GM12865 (cell line): ENCODE results near the gene TPSD1.

Experiments used
- DNase-seq: peaks from one replicate; pipeline ENCODE4 v3.0.0; 2010; ENCODE audit warnings: low read depth
- H3K4me3 ChIP-seq: 2 replicates; pipeline ENCODE4 v1.5.1; 2011; ENCODE audit warnings: mild to moderate bottlenecking, low read depth, low read length, control low read depth
- CTCF ChIP-seq: IDR thresholded peaks from 2 replicates; pipeline ENCODE4 v1.5.1; 2011; ENCODE audit warnings: low read length, control low read depth, low read depth, inconsistent platforms; ENCODE audit not compliant: insufficient read depth; ENCODE audit errors: missing control alignments

The TPSD1 gene

GRCh38 chr16:1216681-1217400 is 39.0 kb upstream of the TPSD1 start:
- no peak for TF ChIP-seq CTCF
- DNase-seq: no peak
- no peak overlapping the region for H3K4me3 ChIP-seq

- DNase-seq: no peak
- no peak overlapping the region for H3K4me3 ChIP-seq
- no peak for TF ChIP-seq CTCF
Observed at GRCh38 chr16:1217526-1217925, 38.3 kb upstream of the TPSD1 start.

DNA sequence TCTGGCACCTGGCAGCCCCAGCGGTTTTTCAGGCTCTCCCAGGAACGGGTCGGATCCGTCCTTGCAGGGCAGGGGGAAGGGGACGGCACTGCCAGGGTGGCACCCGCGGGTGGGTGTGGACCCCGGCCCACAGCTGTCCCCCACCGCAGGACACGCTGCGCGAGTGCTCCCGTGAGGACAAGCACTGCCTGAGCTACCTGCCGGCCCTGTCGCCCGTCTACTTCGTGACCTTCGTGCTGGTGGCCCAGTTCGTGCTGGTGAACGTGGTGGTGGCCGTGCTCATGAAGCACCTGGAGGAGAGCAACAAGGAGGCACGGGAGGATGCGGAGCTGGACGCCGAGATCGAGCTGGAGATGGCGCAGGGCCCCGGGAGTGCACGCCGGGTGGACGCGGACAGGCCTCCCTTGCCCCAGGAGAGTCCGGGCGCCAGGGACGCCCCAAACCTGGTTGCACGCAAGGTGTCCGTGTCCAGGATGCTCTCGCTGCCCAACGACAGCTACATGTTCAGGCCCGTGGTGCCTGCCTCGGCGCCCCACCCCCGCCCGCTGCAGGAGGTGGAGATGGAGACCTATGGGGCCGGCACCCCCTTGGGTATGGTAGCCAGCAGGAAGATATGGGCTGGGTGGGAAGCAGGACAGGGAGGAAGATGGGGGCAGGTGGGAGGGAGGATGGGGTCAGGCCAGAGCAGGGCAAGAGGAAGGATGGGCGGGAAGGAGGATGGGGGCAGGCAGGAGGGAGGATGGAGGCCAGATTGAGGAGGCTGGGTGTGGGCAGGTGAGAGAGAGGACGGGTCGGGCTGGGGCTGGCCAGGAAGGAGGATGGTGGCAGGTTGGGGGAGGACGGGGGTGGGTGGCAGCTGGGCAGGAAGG is 37.6 kb upstream of the TPSD1 start:
- H3K4me3 ChIP-seq: no peak overlapping the region
- no peak for DNase-seq
- no peak for TF ChIP-seq CTCF

GRCh38 chr16:1218930-1219611 is 36.8 kb upstream of the TPSD1 start:
- no peak for DNase-seq
- no peak for TF ChIP-seq CTCF
- H3K4me3 ChIP-seq: no peak overlapping the region

DNA sequence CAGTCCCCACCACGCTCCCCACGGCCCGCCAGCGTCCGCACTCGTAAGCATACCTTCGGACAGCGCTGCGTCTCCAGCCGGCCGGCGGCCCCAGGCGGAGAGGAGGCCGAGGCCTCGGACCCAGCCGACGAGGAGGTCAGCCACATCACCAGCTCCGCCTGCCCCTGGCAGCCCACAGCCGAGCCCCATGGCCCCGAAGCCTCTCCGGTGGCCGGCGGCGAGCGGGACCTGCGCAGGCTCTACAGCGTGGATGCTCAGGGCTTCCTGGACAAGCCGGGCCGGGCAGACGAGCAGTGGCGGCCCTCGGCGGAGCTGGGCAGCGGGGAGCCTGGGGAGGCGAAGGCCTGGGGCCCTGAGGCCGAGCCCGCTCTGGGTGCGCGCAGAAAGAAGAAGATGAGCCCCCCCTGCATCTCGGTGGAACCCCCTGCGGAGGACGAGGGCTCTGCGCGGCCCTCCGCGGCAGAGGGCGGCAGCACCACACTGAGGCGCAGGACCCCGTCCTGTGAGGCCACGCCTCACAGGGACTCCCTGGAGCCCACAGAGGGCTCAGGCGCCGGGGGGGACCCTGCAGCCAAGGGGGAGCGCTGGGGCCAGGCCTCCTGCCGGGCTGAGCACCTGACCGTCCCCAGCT is 35.7 kb upstream of the TPSD1 start:
- TF ChIP-seq CTCF: no peak
- DNase-seq: no peak
- no peak overlapping the region for H3K4me3 ChIP-seq

- no peak for TF ChIP-seq CTCF
- no peak for DNase-seq
- H3K4me3 ChIP-seq: no peak overlapping the region
Observed at GRCh38 chr16:1220841-1221627, 34.8 kb upstream of the TPSD1 start.
